ENCODE measurements around the gene CNPY1.

GRCh38 chr7:155470686-155471638 is 75.4 kb downstream of the CNPY1 start:
- TF ChIP-seq, protein P1, sequence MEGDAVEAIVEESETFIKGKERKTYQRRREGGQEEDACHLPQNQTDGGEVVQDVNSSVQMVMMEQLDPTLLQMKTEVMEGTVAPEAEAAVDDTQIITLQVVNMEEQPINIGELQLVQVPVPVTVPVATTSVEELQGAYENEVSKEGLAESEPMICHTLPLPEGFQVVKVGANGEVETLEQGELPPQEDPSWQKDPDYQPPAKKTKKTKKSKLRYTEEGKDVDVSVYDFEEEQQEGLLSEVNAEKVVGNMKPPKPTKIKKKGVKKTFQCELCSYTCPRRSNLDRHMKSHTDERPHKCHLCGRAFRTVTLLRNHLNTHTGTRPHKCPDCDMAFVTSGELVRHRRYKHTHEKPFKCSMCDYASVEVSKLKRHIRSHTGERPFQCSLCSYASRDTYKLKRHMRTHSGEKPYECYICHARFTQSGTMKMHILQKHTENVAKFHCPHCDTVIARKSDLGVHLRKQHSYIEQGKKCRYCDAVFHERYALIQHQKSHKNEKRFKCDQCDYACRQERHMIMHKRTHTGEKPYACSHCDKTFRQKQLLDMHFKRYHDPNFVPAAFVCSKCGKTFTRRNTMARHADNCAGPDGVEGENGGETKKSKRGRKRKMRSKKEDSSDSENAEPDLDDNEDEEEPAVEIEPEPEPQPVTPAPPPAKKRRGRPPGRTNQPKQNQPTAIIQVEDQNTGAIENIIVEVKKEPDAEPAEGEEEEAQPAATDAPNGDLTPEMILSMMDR (IDR thresholded peaks at IDR 0.05; ENCODE audit: insufficient read depth, low read depth, low read length) = no peak
- peak; percentile 36 for TF ChIP-seq EZH2 (IDR thresholded peaks at IDR 0.05; ENCODE audit: insufficient read depth, low read length)
